ENCODE measurements around the gene SSTR3. TPM values are rescaled to one million over a fixed set of nuclear protein-coding genes. Genes with fewer than 3 reads are reported as not detected.

SSTR3 gene
- total and polyA plus RNA-seq, 2 of the 13 experiments (the other 11 are each of a cell fraction or from before 2014, with no cell fraction given), result 0.08 to 0.64 TPM

DNA sequence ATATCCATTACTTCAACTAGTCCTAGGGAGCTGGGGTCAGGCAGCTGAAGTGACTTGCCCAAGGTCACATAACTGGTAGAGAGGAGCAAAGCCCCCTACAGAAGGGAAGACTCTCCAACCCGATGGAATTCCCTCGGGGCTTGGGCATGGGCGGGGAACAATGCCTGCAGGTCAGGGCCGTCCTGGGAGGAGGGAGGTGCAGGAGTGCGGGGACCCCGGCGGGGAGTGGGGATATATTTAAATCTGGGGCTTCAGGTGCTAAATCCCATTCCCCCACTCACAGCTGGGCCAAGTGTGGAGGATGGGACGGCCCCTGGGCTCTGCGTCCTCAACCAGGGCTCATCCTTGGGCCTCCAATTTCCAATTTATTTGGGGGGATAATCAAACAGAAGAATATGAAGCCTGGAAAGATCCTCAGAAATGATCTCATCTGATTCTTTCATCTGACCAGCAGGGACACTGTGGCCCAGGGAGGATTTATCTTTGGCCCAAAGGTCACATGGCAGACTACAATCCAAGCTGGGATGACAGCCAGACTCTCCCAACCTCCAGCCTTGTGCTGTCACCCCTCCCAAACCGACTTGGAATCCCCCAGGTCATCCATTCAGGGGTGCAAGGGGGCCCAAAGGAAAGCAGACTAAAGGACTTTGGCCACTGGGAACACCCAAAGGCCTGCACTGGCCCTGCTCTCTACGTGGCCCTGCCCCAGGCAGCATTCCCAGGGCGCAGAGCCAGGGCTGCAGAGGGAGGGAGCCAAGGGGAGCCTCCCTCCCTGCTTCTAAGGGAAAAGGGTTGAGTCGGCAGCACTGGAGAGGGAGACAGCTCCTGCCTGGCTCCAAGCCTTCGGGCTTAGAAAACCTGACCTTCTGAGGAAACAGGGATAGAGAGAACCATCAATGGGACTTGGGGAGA is 15.5 kb downstream of the SSTR3 start (continued):
- TF ChIP-seq, protein P1, sequence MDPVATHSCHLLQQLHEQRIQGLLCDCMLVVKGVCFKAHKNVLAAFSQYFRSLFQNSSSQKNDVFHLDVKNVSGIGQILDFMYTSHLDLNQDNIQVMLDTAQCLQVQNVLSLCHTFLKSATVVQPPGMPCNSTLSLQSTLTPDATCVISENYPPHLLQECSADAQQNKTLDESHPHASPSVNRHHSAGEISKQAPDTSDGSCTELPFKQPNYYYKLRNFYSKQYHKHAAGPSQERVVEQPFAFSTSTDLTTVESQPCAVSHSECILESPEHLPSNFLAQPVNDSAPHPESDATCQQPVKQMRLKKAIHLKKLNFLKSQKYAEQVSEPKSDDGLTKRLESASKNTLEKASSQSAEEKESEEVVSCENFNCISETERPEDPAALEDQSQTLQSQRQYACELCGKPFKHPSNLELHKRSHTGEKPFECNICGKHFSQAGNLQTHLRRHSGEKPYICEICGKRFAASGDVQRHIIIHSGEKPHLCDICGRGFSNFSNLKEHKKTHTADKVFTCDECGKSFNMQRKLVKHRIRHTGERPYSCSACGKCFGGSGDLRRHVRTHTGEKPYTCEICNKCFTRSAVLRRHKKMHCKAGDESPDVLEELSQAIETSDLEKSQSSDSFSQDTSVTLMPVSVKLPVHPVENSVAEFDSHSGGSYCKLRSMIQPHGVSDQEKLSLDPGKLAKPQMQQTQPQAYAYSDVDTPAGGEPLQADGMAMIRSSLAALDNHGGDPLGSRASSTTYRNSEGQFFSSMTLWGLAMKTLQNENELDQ (CRISPR knock-in tag; IDR thresholded peaks at IDR 0.05; ENCODE audit: borderline replicate concordance), result no peak
- TF ChIP-seq, protein P2, sequence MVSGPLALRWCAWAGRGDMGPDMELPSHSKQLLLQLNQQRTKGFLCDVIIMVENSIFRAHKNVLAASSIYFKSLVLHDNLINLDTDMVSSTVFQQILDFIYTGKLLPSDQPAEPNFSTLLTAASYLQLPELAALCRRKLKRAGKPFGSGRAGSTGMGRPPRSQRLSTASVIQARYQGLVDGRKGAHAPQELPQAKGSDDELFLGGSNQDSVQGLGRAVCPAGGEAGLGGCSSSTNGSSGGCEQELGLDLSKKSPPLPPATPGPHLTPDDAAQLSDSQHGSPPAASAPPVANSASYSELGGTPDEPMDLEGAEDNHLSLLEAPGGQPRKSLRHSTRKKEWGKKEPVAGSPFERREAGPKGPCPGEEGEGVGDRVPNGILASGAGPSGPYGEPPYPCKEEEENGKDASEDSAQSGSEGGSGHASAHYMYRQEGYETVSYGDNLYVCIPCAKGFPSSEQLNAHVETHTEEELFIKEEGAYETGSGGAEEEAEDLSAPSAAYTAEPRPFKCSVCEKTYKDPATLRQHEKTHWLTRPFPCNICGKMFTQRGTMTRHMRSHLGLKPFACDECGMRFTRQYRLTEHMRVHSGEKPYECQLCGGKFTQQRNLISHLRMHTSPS (CRISPR knock-in tag; IDR thresholded peaks at IDR 0.05; ENCODE audit: low read depth), result no peak
- TF ChIP-seq ZC3H13 (CRISPR knock-in tag; IDR thresholded peaks at IDR 0.05) (no peak), SATB2 (CRISPR knock-in tag; IDR thresholded peaks at IDR 0.05) (no peak), HOXA7 (CRISPR knock-in tag; IDR thresholded peaks at IDR 0.05) (no peak), GTF2F1 (IDR thresholded peaks at IDR 0.05; ENCODE audit: low read length) (no peak), ZNF354B (CRISPR knock-in tag; IDR thresholded peaks at IDR 0.05) (no peak), ZBTB8A (CRISPR knock-in tag; IDR thresholded peaks at IDR 0.05; ENCODE audit: borderline replicate concordance, low read depth) (no peak), ERF (CRISPR knock-in tag; IDR thresholded peaks at IDR 0.05) (0 out of 2 replicates have a peak, but pooled peaks have one; percentile 9), NCOA5 (CRISPR knock-in tag; IDR thresholded peaks at IDR 0.05) (no peak), RBM39 (IDR thresholded peaks at IDR 0.05; ENCODE audit: low read depth, low read length, poor library complexity, severe bottlenecking) (no peak), CHD2 (IDR thresholded peaks at IDR 0.05; ENCODE audit: low read depth, low read length) (no peak), IKZF4 (CRISPR knock-in tag; IDR thresholded peaks at IDR 0.05; ENCODE audit: borderline replicate concordance, low read depth, not compliant biosample characterization) (no peak), HDAC2 (CRISPR knock-in tag; IDR thresholded peaks at IDR 0.05) (0 out of 2 replicates have a peak, but pooled peaks have one; percentile 31), SIN3B (IDR thresholded peaks at IDR 0.05; ENCODE audit: low read length) (no peak), ZFP36L2 (CRISPR knock-in tag; IDR thresholded peaks at IDR 0.05) (no peak)
- TF ChIP-seq, protein P3, sequence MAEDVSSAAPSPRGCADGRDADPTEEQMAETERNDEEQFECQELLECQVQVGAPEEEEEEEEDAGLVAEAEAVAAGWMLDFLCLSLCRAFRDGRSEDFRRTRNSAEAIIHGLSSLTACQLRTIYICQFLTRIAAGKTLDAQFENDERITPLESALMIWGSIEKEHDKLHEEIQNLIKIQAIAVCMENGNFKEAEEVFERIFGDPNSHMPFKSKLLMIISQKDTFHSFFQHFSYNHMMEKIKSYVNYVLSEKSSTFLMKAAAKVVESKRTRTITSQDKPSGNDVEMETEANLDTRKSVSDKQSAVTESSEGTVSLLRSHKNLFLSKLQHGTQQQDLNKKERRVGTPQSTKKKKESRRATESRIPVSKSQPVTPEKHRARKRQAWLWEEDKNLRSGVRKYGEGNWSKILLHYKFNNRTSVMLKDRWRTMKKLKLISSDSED (CRISPR knock-in tag; IDR thresholded peaks at IDR 0.05), result no peak
- TF ChIP-seq, protein P4, sequence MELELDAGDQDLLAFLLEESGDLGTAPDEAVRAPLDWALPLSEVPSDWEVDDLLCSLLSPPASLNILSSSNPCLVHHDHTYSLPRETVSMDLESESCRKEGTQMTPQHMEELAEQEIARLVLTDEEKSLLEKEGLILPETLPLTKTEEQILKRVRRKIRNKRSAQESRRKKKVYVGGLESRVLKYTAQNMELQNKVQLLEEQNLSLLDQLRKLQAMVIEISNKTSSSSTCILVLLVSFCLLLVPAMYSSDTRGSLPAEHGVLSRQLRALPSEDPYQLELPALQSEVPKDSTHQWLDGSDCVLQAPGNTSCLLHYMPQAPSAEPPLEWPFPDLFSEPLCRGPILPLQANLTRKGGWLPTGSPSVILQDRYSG (CRISPR knock-in tag; IDR thresholded peaks at IDR 0.05), result no peak
- TF ChIP-seq, protein P5, sequence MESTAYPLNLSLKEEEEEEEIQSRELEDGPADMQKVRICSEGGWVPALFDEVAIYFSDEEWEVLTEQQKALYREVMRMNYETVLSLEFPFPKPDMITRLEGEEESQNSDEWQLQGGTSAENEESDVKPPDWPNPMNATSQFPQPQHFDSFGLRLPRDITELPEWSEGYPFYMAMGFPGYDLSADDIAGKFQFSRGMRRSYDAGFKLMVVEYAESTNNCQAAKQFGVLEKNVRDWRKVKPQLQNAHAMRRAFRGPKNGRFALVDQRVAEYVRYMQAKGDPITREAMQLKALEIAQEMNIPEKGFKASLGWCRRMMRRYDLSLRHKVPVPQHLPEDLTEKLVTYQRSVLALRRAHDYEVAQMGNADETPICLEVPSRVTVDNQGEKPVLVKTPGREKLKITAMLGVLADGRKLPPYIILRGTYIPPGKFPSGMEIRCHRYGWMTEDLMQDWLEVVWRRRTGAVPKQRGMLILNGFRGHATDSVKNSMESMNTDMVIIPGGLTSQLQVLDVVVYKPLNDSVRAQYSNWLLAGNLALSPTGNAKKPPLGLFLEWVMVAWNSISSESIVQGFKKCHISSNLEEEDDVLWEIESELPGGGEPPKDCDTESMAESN (CRISPR knock-in tag; conservative IDR thresholded peaks at IDR 0.05), result no peak
- TF ChIP-seq, protein P6, sequence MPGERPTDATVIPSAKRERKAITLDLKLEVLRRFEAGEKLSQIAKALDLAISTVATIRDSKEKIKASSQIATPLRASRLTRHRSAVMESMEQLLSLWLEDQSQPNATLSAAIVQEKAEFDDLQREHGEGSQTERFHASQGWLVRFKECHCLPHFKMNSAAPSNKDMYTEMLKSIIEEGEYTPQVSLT (CRISPR knock-in tag; IDR thresholded peaks at IDR 0.05; ENCODE audit: borderline replicate concordance, low read depth), result no peak
